Type B pancreatic cell (in vitro differentiated cells): ENCODE data around the gene MAVS. TPM values are rescaled to one million over a fixed set of nuclear protein-coding genes. Genes with fewer than 3 reads are reported as not detected.
"Not testable (repeated sequence)": the region's sequence is repeated elsewhere in the genome, so short reads cannot be mapped to it uniquely, and the experiment has no call there.

Experiments
- DNase-seq: peaks from one replicate; pipeline ENCODE4 v3.0.0; 2021; ENCODE audit warnings: mixed read lengths; ENCODE audit not compliant: unreplicated experiment; ENCODE audit errors: extremely low spot score
- H3K27ac Mint-ChIP-seq: 2 replicates; pipeline ENCODE4 v1.8.0; 2021; ENCODE audit warnings: mild to moderate bottlenecking, mixed read lengths
- H3K27me3 Mint-ChIP-seq: 2 replicates; pipeline ENCODE4 v1.8.0; 2021; ENCODE audit warnings: mixed read lengths
- H3K36me3 Mint-ChIP-seq: 2 replicates; pipeline ENCODE4 v1.8.0; 2021; ENCODE audit warnings: mixed read lengths
- H3K4me1 Mint-ChIP-seq: one replicate; pipeline ENCODE4 v1.8.0; 2021; ENCODE audit warnings: mixed read lengths; ENCODE audit not compliant: unreplicated experiment
- H3K4me3 Mint-ChIP-seq: 2 replicates; pipeline ENCODE4 v1.8.0; 2021; ENCODE audit warnings: mild to moderate bottlenecking, mixed read lengths
- H3K9me3 Mint-ChIP-seq: 2 replicates; pipeline ENCODE4 v1.8.0; 2021; ENCODE audit warnings: mixed read lengths
- CTCF ChIP-seq: fragments of 200-600 bp; sonication (generic); conservative IDR thresholded peaks from 2 replicates; pipeline ENCODE4 v1.5.0; 2021; ENCODE audit warnings: antibody characterized with exemption, mild to moderate bottlenecking
- total RNA-seq: library from RNA; stranded (reverse); gene quantifications from 2 replicates; pipeline ENCODE4 v1.2.1, GENCODE V29; 2021; ENCODE audit warnings: low replicate concordance

Gene MAVS
- total RNA-seq, 1 donor from 2014 or later = 44.5 TPM

GRCh38 chr20:3873507-3873906 lies 26.9 kb downstream of the MAVS start:
- Mint-ChIP-seq H3K4me3 (no peak overlapping the region), H3K27ac (peak overlapping the region; percentile 48), H3K4me1 (peaks cover 21% of the 10 kb centered on the region), H3K36me3 (peaks cover 21% of the 10 kb centered on the region), H3K27me3 (no peaks in the 10 kb centered on the region), H3K9me3 (no peaks in the 10 kb centered on the region)
- DNase-seq = no peak
- no peak for TF ChIP-seq CTCF

GRCh38 chr20:3874194-3874844 lies 27.7 kb downstream of the MAVS start:
- DNase-seq = no peak
- Mint-ChIP-seq H3K27ac (peak overlapping the region; percentile 9), H3K4me3 (peak overlapping the region; percentile 6), H3K36me3 (peaks cover 23% of the 10 kb centered on the region), H3K9me3 (no peaks in the 10 kb centered on the region), H3K27me3 (no peaks in the 10 kb centered on the region), H3K4me1 (peaks cover 21% of the 10 kb centered on the region)
- TF ChIP-seq CTCF = no peak

- no peak for TF ChIP-seq CTCF
- Mint-ChIP-seq H3K27ac (no peak overlapping the region), H3K4me3 (no peak overlapping the region), H3K27me3 (no peaks in the 10 kb centered on the region), H3K4me1 (peaks cover 21% of the 10 kb centered on the region), H3K36me3 (peaks cover 23% of the 10 kb centered on the region), H3K9me3 (no peaks in the 10 kb centered on the region)
- DNase-seq = no peak
Observed at GRCh38 chr20:3875378-3875974, 28.8 kb downstream of the MAVS start.

- H3K4me1 Mint-ChIP-seq = peaks cover 21% of the 10 kb centered on the region
- no peaks in the 10 kb centered on the region for H3K27me3 Mint-ChIP-seq
- no peak overlapping the region for H3K4me3 Mint-ChIP-seq
- H3K9me3 Mint-ChIP-seq = no peaks in the 10 kb centered on the region
- H3K36me3 Mint-ChIP-seq = peaks cover 23% of the 10 kb centered on the region
- no peak overlapping the region for H3K27ac Mint-ChIP-seq
- TF ChIP-seq CTCF = no peak
- DNase-seq = no peak
Observed at GRCh38 chr20:3876000-3876399, 29.4 kb downstream of the MAVS start.

- no peaks in the 10 kb centered on the region for H3K9me3 Mint-ChIP-seq
- peaks cover 21% of the 10 kb centered on the region for H3K4me1 Mint-ChIP-seq
- TF ChIP-seq CTCF = no peak
- H3K4me3 Mint-ChIP-seq = no peak overlapping the region
- no peak for DNase-seq
- H3K27ac Mint-ChIP-seq = no peak overlapping the region
- H3K36me3 Mint-ChIP-seq = peaks cover 27% of the 10 kb centered on the region
- no peaks in the 10 kb centered on the region for H3K27me3 Mint-ChIP-seq
Observed at GRCh38 chr20:3876676-3877075, 30.0 kb downstream of the MAVS start.

- not testable (repeated sequence) for H3K27me3 Mint-ChIP-seq, H3K27ac Mint-ChIP-seq, H3K4me3 Mint-ChIP-seq, H3K9me3 Mint-ChIP-seq, DNase-seq
- peaks cover 13% of the 10 kb centered on the region for H3K36me3 Mint-ChIP-seq
- peaks cover 14% of the 10 kb centered on the region for H3K4me1 Mint-ChIP-seq
Observed at GRCh38 chr20:3878921-3879274, 32.3 kb downstream of the MAVS start.
